DND-41 (cell line): ENCODE measurements around the gene TLR5.

Experiments used
- ATAC-seq: fragments of 200-7000 bp; cut with Tn5 transposase; 3 replicates; pipeline ENCODE4 v1.9.1; 2021; ENCODE audit warnings: low read depth; ENCODE audit not compliant: insufficient read depth
- DNase-seq: peaks from one replicate; pipeline ENCODE4 v3.0.0-alpha.2; 2020
- H2AFZ ChIP-seq: 2 replicates; pipeline ENCODE4 v1.6.0; 2012; ENCODE audit warnings: low read depth, low read length
- H3K27ac ChIP-seq: 2 replicates; pipeline ENCODE4 v1.5.1; 2012; ENCODE audit warnings: low read length, inconsistent platforms
- H3K27me3 ChIP-seq: fragments of 200-600 bp; sonication (generic); 2 replicates; pipeline ENCODE4 v1.6.0; 2012; ENCODE audit warnings: low read length, mild to moderate bottlenecking, inconsistent platforms; ENCODE audit not compliant: insufficient read depth, poor library complexity
- H3K36me3 ChIP-seq: 2 replicates; pipeline ENCODE4 v1.5.1; 2012; ENCODE audit warnings: low read length, inconsistent platforms; ENCODE audit not compliant: insufficient read depth
- H3K4me1 ChIP-seq: 2 replicates; pipeline ENCODE4 v1.5.1; 2012; ENCODE audit warnings: mild to moderate bottlenecking, low read length; ENCODE audit not compliant: insufficient read depth
- H3K4me2 ChIP-seq: 2 replicates; pipeline ENCODE4 v1.6.0; 2012; ENCODE audit warnings: mild to moderate bottlenecking, moderate library complexity, low read length, inconsistent platforms; ENCODE audit not compliant: insufficient read depth
- H3K4me3 ChIP-seq, 2 experiments: fragments of 200-600 bp in 1 of 2; shearing (Covaris generic) in 1 of 2; 2 replicates each; pipeline ENCODE4 v1.5.1; 2012 to 2016; ENCODE audit warnings: inconsistent platforms in 2 of 2, low read length in 2 of 2, mild to moderate bottlenecking in 2 of 2, low read depth in 1 of 2, moderate library complexity in 1 of 2
- H3K79me2 ChIP-seq: 2 replicates; pipeline ENCODE4 v1.6.0; 2012; ENCODE audit warnings: low read length, inconsistent platforms; ENCODE audit not compliant: insufficient read depth
- H3K9ac ChIP-seq: 2 replicates; pipeline ENCODE4 v1.6.0; 2012; ENCODE audit warnings: low read depth, mild to moderate bottlenecking, inconsistent platforms, low read length, moderate library complexity
- H3K9me3 ChIP-seq: 2 replicates; pipeline ENCODE4 v1.5.1; 2012; ENCODE audit warnings: low read length, moderate library complexity, mild to moderate bottlenecking, inconsistent platforms; ENCODE audit not compliant: insufficient read depth, severe bottlenecking
- H4K20me1 ChIP-seq: 2 replicates; pipeline ENCODE4 v1.6.0; 2012; ENCODE audit warnings: low read length; ENCODE audit not compliant: insufficient read depth
- CTCF ChIP-seq: IDR thresholded peaks from 2 replicates; pipeline ENCODE4 v1.5.1; 2012; ENCODE audit warnings: borderline replicate concordance, low read length, moderate library complexity, mild to moderate bottlenecking; ENCODE audit not compliant: poor library complexity, severe bottlenecking; ENCODE audit errors: extremely low read depth
- EZH2 ChIP-seq: IDR thresholded peaks from 3 replicates; pipeline ENCODE4 v1.6.1; 2012; ENCODE audit warnings: borderline replicate concordance, low read depth, mild to moderate bottlenecking, moderate library complexity, low read length, inconsistent platforms; ENCODE audit not compliant: severe bottlenecking

TLR5 gene

GRCh38 chr1:223109581-223110026 is 33.4 kb downstream of the TLR5 start:
- ATAC-seq, result no peak
- H3K4me2 ChIP-seq, result no peak overlapping the region
- TF ChIP-seq EZH2 (no peak), CTCF (no peak)

GRCh38 chr1:223106856-223107255 is 36.2 kb downstream of the TLR5 start:
- Histone ChIP-seq H3K27ac (no peak overlapping the region), H3K4me1 (peaks cover 4% of the 10 kb centered on the region), H3K79me2 (no peaks in the 10 kb centered on the region), H3K9ac (no peak overlapping the region), H3K27me3 (peaks cover 17% of the 10 kb centered on the region), H2AFZ (no peak overlapping the region), H3K9me3 (no peaks in the 10 kb centered on the region), H3K36me3 (no peaks in the 10 kb centered on the region), H3K4me3 (no peak overlapping the region), H3K4me2 (no peak overlapping the region), H4K20me1 (no peaks in the 10 kb centered on the region)
- ATAC-seq (no peak), DNase-seq (no peak)
- TF ChIP-seq CTCF (no peak), EZH2 (no peak)

More at GRCh38 chr1:223109581-223110026, 33.4 kb downstream of the TLR5 start:
- Histone ChIP-seq H2AFZ (no peak overlapping the region), H3K27ac (no peak overlapping the region), H3K36me3 (no peaks in the 10 kb centered on the region), H3K9me3 (no peaks in the 10 kb centered on the region), H3K4me1 (no peaks in the 10 kb centered on the region), H3K4me3 (no peak overlapping the region), H3K27me3 (peaks cover 17% of the 10 kb centered on the region), H3K9ac (no peak overlapping the region), H4K20me1 (no peaks in the 10 kb centered on the region), H3K79me2 (no peaks in the 10 kb centered on the region)
- no peak for DNase-seq

- H3K9me3 ChIP-seq, result no peaks in the 10 kb centered on the region
- ATAC-seq (no peak), DNase-seq (no peak)
- no peak overlapping the region for H3K9ac ChIP-seq
- H3K79me2 ChIP-seq, result no peaks in the 10 kb centered on the region
- no peak overlapping the region for H3K27ac ChIP-seq
- H4K20me1 ChIP-seq, result no peaks in the 10 kb centered on the region
- H2AFZ ChIP-seq, result no peak overlapping the region
- H3K27me3 ChIP-seq, result peaks cover 6% of the 10 kb centered on the region
- H3K4me1 ChIP-seq, result peaks cover 4% of the 10 kb centered on the region
- no peak overlapping the region for H3K4me3 ChIP-seq
- H3K4me2 ChIP-seq, result no peak overlapping the region
- no peak for TF ChIP-seq EZH2
- no peak for TF ChIP-seq CTCF
- no peaks in the 10 kb centered on the region for H3K36me3 ChIP-seq
Measured at GRCh38 chr1:223105568-223105967, 37.5 kb downstream of the TLR5 start.
